Measurements from ENCODE around the gene APOL1. TPM values are rescaled to one million over a fixed set of nuclear protein-coding genes. Genes with fewer than 3 reads are reported as not detected.

APOL1 gene
- total RNA-seq, 3 donors from 2014 or later, result 26.0 to 85.7 (median 68.5) TPM

DNA sequence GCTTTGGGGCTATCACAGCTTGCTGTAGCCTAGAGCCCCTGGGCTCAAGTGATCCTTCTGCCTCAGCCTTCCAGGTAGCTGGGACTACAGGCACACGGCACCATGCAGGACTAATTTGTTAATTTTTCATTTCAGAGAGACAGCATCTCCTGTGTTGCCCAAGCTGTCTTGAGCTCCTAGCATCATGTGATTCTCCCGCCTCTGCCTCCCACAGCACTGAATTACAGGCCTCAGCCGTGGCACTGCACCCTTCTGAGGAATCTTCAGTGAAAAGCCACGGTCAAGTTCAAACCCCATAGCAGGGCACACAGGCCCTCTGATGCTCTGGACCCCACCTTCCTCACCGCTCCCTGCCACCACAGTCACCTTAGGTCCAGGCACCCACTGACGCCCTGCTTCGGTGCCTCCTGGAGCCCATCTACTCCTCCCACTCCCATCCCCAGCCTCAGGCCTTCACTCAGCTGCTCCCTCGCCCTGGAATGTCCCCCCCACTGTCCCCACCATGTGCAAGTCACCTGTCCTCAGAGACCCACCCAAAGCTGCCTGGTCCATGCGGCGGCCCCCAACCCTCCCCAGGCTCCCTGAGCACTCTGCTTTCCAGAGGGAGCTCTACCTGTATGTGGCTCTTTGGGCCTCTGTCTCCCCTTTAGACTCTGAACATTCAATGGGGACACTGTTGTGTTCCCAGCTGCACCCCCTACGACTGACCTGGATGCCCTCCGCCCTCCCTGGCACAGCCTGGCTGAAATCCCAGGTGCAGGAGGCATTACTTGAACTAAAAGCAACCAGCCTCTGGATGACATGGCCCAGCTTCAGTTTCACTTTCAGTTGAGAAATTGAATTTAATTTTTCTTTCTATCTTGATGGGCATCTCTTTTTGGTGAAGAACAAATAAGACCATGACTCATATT, 15.2 kb upstream of the APOL1 start:
- ATAC-seq, result peak; percentile 38
- TF ChIP-seq, protein P1, sequence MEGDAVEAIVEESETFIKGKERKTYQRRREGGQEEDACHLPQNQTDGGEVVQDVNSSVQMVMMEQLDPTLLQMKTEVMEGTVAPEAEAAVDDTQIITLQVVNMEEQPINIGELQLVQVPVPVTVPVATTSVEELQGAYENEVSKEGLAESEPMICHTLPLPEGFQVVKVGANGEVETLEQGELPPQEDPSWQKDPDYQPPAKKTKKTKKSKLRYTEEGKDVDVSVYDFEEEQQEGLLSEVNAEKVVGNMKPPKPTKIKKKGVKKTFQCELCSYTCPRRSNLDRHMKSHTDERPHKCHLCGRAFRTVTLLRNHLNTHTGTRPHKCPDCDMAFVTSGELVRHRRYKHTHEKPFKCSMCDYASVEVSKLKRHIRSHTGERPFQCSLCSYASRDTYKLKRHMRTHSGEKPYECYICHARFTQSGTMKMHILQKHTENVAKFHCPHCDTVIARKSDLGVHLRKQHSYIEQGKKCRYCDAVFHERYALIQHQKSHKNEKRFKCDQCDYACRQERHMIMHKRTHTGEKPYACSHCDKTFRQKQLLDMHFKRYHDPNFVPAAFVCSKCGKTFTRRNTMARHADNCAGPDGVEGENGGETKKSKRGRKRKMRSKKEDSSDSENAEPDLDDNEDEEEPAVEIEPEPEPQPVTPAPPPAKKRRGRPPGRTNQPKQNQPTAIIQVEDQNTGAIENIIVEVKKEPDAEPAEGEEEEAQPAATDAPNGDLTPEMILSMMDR (IDR thresholded peaks at IDR 0.05), result no peak
- intact Hi-C loops (cut with DNase I, micrococcal nuclease), result no loop called here
- H3K4me3 ChIP-seq, result no peak overlapping the region
- peak in 1 of 3 donors; percentile 31 for DNase-seq
- H3K9me3 ChIP-seq, result no peaks in the 10 kb centered on the region
- H3K36me3 ChIP-seq (ENCODE audit: low read depth), result no peaks in the 10 kb centered on the region
- H3K4me1 ChIP-seq (ENCODE audit: low read depth), result peaks cover 15% of the 10 kb centered on the region

DNA sequence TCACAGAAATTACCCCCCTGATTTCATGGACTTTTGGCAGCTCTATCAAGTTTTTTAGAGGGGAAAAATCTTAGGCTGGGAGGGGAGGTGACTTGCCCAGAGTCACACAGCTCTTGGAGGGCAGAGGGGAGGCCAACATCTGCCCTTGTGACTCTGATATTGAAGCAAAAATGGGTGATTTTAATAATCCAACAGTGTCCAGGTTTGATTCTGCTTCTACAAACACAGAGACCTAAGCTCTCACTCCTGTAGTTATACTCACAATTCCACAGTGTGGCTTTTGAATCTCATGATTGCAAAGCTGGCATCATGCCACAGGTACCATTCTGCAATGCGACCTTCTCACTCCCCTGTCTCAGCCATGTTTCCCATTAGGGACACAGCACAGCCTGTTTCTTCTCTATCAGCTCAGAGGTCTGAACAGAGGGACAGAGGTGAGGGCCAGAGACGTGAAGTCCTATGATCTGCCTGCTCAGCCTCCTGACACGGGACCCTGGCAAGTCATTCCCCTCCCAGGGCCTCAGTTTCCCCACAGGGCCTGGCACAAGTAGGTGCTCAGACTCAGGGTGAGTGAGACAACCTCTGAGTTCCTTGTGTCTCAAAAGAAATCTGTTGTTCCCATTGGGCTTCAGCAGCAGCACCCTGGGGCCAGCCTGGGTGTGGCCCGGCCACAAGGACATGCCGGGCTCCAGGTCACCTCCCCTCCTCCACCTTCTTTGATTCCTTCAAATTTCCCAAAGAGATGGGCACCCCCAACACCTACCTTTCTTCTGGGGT, 14.4 kb upstream of the APOL1 start:
- Histone ChIP-seq H3K9me3 (no peaks in the 10 kb centered on the region), H3K4me1 (ENCODE audit: low read depth) (peaks cover 15% of the 10 kb centered on the region), H3K36me3 (ENCODE audit: low read depth) (no peaks in the 10 kb centered on the region), H3K4me3 (peak overlapping the region; percentile 44)
- TF ChIP-seq, protein P1 (IDR thresholded peaks at IDR 0.05), result no peak
- peak; percentile 65 for ATAC-seq
- DNase-seq, result peak; percentile 57 to 65 (median 64)
- intact Hi-C loops (cut with DNase I, micrococcal nuclease), result no loop called here

DNA sequence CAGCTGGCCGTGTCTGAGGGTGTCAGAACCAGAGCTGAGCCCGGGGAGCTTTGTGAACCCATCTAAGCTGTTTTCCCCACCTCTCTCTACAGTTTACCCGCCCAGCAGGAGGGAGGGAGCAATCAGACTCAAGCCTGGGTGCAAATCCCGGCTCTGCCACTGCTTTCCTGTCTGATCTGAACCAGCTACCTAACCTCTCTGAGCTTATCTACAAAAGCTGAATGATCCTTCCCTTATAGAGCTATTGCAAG, 13.9 kb upstream of the APOL1 start:
- H3K4me1 ChIP-seq (ENCODE audit: low read depth), result peaks cover 15% of the 10 kb centered on the region
- intact Hi-C loops (cut with DNase I, micrococcal nuclease), result no loop called here
- ATAC-seq, result peak; percentile 53

DNA sequence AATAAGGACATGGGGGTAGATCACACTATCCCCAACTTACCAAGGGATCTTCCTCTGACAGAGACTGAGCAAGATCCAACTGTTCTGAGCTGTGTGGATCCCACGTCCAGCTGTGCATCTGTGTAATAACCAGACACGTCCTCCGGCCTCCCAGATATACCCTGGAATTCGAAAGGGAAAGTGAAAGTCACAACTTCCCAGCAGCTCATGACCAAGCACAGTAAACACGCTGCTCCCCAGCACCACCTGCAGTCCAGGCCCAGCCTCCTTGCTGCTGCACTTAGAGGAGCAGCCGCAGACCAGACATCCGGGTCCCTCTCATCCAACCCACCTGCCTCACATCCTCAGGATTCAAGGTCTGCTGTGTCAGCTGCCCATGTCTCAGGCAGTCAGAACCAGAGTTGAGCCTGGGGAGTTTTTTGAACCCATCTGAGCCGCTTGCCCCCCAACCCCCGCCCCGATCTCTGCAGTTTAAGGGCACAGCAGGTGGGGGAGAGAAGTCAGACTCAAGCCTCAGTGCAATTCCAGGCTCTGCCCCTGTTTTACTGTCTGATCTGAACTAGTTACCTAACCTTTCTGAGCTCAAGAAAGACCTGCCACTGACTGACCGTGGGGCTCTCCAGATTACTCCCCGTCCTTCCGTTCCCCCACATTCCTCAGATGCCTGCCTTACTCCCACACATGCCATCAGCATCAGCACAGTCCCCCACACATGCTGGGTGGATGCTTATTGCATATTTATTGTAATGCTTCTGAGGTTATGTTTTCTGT, 13.3 kb upstream of the APOL1 start, which contains the start of gene APOL2:
APOL2 (minus strand) TSS at position 127 of the 771 bp plus-strand sequence. CDS start 6,365 bp downstream, outside the sequence.
- no peaks in the 10 kb centered on the region for H3K9me3 ChIP-seq
- intact Hi-C loops (cut with DNase I, micrococcal nuclease), result no loop called here
- DNase-seq, result peak; percentile 90 to 94 (median 93)
- TF ChIP-seq, protein P1 (IDR thresholded peaks at IDR 0.05), result peak; percentile 79
- peaks cover 15% of the 10 kb centered on the region for H3K4me1 ChIP-seq (ENCODE audit: low read depth)
- no peaks in the 10 kb centered on the region for H3K36me3 ChIP-seq (ENCODE audit: low read depth)
- peak within 1 kb of the TSS; percentile 44 for H3K4me3 ChIP-seq
- peak; percentile 97 for ATAC-seq

More for the DNA sequence above, 13.9 kb upstream of the APOL1 start:
- no peaks in the 10 kb centered on the region for H3K9me3 ChIP-seq
- no peaks in the 10 kb centered on the region for H3K36me3 ChIP-seq (ENCODE audit: low read depth)
- no peak for DNase-seq
- H3K4me3 ChIP-seq, result peak overlapping the region; percentile 44
- TF ChIP-seq, protein P1 (IDR thresholded peaks at IDR 0.05), result no peak

DNA sequence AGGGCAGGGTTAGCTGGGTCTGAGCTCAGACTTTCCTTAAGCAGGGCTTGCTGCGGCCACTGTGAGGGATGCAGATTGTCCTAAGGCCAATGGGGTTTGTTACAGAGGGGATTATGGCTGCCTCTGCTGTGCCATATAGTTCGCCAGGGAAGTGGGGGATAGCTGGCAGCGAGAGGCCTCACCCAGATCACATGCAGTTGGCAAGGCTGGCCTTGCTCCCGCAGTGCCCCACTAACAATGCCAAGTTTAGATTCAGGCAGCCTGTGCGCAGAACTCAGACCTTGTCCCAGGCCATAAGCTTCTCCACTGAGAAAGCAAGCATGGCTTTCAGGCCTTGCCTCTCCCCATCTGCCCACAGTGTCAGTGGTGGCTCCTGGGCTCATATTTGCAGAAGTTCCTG, 8.9 kb upstream of the APOL1 start:
- ATAC-seq (no peak), DNase-seq (no peak)
- TF ChIP-seq, protein P1 (IDR thresholded peaks at IDR 0.05), result no peak
- Histone ChIP-seq H3K9me3 (no peaks in the 10 kb centered on the region), H3K36me3 (ENCODE audit: low read depth) (no peaks in the 10 kb centered on the region), H3K4me3 (no peak overlapping the region), H3K4me1 (ENCODE audit: low read depth) (no peaks in the 10 kb centered on the region)
- intact Hi-C loops (cut with DNase I, micrococcal nuclease), result no loop called here

Measured in mucosa of descending colon (tissue), 3 donors.